Measurements from ENCODE around the gene SHISA4. TPM values are rescaled to one million over a fixed set of nuclear protein-coding genes. Genes with fewer than 3 reads are reported as not detected.
A peak's percentile ranks its signal among the peaks of the same experiment; 100 is the strongest.
"Not testable (repeated sequence)": the region's sequence is repeated elsewhere in the genome, so short reads cannot be mapped to it uniquely, and the experiment has no call there.

Gene SHISA4, protein sequence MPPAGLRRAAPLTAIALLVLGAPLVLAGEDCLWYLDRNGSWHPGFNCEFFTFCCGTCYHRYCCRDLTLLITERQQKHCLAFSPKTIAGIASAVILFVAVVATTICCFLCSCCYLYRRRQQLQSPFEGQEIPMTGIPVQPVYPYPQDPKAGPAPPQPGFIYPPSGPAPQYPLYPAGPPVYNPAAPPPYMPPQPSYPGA
- 1 to 10 TPM in 2 of 3 donors, under 1 TPM in 1; 0.83 to 4.7 (median 1.1) TPM for polyA plus RNA-seq

DNA sequence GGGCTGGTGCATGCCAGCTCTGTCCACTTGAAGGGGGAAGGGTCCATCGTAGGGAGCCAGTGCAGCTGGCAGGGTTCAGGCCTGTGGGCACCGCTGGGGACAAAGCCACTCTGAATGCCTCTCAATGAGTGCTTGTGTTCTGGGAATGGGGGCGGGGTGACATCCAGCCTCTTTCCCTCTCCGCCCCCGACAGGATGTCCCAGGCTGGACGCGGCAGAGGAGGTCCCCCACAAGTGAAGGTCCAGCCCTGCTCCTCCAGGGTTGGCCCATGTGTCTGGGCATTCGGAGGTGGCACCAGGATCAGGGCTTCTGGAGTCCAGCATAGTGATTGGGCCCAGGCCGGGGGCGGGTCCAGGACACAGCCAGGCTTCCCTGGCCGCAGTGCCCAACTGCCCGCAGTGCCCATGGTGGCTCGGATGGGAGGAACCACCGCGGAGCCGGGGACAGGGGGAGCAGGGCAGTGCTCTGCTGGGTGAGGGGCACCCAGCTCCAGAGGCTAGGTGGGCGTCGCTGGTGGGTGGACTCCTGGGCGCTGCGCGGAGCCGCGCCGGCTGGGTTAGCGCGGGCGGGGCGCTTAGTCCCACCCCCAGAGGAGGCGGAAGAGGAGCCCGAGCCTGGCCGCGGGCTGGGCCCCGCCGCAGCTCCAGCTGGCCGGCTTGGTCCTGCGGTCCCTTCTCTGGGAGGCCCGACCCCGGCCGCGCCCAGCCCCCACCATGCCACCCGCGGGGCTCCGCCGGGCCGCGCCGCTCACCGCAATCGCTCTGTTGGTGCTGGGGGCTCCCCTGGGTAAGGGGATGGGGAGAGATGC is at the start of gene SHISA4:
Gene SHISA4, plus strand, starts transcription at position 617 of the 808 bp plus-strand sequence. Its CDS starts 97 bp downstream, at position 714.
- peaks cover 0 to 5% of the 10 kb centered on the region in 2 donors for H3K4me1 Mint-ChIP-seq
- no peaks in the 10 kb centered on the region for H3K9me3 Mint-ChIP-seq
- peak in 1 of 3 donors; percentile 4 for DNase-seq
- no peaks in the 10 kb centered on the region for H3K36me3 Mint-ChIP-seq
- H3K27me3 Mint-ChIP-seq (ENCODE audit: low read depth in 3 of 3): peaks cover 5 to 16% (median 10%) of the 10 kb centered on the region in 3 donors
- peak within 1 kb of the TSS; percentile 66 to 82 (median 76) for H3K4me3 Mint-ChIP-seq
- no peak within 1 kb of the TSS for H3K27ac Mint-ChIP-seq

DNA sequence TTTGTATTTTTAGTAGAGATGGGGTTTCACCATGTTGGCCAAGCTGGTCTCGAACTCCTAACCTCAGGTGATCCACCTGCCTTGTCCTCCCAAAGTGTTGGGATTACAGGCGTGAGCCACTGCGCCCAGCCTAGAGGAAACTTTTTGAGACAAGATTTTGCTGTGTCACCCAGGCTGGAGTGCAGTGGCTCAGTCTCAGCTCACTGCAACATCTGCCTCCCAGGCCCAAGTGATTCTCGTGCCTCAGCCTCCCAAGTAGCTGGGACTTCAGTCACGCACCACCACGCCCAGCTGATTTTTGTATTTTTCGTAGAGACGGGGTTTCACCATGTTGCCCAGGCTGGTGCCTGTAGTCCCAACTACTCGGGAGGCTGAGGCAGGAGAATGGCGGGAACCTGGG is 49.6 kb upstream of the SHISA4 start:
- not testable (repeated sequence) for H3K4me3 Mint-ChIP-seq; H3K9me3 Mint-ChIP-seq; H3K27ac Mint-ChIP-seq; H3K27me3 Mint-ChIP-seq (ENCODE audit: low read depth in 3 of 3); DNase-seq; H3K36me3 Mint-ChIP-seq
- H3K4me1 Mint-ChIP-seq: peaks cover 9 to 68% of the 10 kb centered on the region in 2 donors

DNA sequence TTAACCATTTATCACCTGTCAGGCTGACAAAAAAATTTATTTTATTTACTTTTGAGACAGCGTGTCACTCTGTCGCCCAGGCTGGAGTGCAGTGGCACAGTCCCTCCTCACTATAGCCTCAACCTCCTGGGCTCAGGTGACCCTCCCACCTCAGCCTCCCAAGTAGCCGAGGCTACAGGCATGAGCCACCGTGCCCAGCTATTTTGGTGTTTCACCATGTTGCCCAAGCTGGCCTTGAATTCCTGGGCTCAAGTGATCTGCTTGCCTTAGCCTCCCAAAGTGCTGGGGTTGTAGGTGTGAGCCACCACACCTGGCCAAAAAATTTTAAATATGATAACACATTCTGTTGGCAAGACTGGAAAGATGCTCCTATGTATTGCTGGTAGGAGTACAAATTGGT is 48.6 kb upstream of the SHISA4 start:
- H3K27ac Mint-ChIP-seq: no peak overlapping the region
- no peaks in the 10 kb centered on the region for H3K9me3 Mint-ChIP-seq
- peaks cover 0 to 1% (median 0%) of the 10 kb centered on the region in 3 donors for H3K27me3 Mint-ChIP-seq (ENCODE audit: low read depth in 3 of 3)
- H3K36me3 Mint-ChIP-seq: peaks cover 0 to 4% (median 0%) of the 10 kb centered on the region in 3 donors
- H3K4me3 Mint-ChIP-seq: no peak overlapping the region
- peaks cover 4 to 58% of the 10 kb centered on the region in 2 donors for H3K4me1 Mint-ChIP-seq
- DNase-seq: no peak

DNA sequence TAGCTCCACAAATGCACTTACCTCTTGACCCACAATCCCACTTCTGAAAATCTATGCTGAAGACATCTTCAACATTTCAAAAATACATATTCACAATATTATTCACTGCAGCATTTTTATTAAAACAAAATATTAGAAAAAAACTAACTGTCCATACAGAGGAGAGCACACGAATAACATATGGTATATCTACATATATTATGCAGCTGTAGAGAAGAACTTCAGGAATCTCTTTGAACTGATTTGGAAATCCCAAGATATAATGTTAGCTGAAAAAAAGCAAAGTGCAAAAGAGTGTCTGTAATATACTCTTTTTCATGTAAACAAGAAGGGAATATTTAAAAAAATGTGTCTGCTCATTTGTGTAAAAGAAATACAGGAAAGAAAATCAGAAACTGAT is 48.2 kb upstream of the SHISA4 start:
- DNase-seq: no peak
- Mint-ChIP-seq H3K4me1 (peaks cover 4 to 57% of the 10 kb centered on the region in 2 donors), H3K9me3 (no peaks in the 10 kb centered on the region), H3K36me3 (peaks cover 0 to 4% (median 0%) of the 10 kb centered on the region in 3 donors), H3K27me3 (ENCODE audit: low read depth in 3 of 3) (peaks cover 0 to 1% (median 0%) of the 10 kb centered on the region in 3 donors), H3K4me3 (no peak overlapping the region), H3K27ac (no peak overlapping the region)

DNA sequence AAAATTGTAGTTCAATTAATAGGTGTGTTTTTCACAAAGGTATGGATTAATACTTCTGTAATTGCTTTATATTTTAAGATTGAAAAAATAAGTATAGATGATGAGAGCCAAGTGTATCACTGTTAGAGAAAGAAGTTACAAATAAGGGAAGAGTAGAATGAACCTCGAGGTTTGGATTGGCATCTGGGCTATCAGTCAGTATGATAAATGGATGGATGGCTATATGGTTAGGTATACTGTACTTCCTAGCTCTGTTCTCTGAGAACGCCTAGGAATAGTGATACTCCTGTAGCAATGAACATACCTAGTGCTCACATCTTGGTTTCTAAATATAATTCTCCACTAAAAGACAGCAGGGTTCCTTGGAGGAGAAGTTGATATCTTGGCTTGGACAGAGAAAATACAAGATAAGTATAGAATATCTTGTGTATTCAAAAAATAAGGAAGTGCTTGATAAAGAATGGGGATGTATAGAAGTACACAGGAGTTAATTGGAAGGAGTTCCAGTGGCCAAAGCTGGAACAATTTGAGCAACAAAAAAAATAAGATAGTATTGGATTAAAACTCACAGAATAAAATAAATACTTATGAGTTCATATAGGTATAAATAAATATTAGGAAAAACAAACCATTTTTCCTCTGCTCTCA is 47.3 kb upstream of the SHISA4 start:
- Mint-ChIP-seq H3K27me3 (ENCODE audit: low read depth in 3 of 3) (peaks cover 0 to 1% (median 0%) of the 10 kb centered on the region in 3 donors), H3K4me1 (peaks cover 6 to 60% of the 10 kb centered on the region in 2 donors), H3K36me3 (peaks cover 0 to 4% (median 0%) of the 10 kb centered on the region in 3 donors), H3K27ac (no peak overlapping the region), H3K9me3 (no peaks in the 10 kb centered on the region), H3K4me3 (no peak overlapping the region)
- DNase-seq: no peak

DNA sequence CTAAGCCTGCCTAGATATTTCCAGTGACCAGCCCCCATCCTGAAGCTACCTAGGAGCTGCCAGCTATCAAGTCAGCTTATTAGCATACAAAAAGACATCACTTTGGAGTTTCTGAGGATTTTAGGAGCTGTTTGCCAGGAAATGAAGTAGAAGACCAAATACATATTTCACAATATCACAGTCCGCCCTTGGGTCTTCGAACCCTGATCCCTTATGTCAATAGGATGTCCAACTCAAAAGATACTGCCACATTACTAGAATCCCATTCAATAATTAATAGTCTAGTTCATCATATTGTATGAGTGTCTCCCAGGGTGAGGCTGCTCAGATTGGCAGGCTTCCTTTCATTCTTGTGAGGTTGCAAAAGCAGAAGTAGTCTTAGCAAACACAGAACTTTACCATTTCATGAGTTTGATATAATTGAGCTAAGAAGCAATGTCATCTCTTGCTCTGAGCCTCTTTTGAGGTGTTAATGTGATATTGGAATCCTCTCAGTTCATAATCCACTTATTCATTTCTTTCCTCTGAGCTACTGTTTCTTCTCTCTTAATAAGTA is 46.1 kb upstream of the SHISA4 start:
- H3K36me3 Mint-ChIP-seq: peaks cover 0 to 4% (median 0%) of the 10 kb centered on the region in 3 donors
- peaks cover 0 to 1% (median 0%) of the 10 kb centered on the region in 3 donors for H3K27me3 Mint-ChIP-seq (ENCODE audit: low read depth in 3 of 3)
- H3K9me3 Mint-ChIP-seq: no peaks in the 10 kb centered on the region
- peaks cover 13 to 59% of the 10 kb centered on the region in 2 donors for H3K4me1 Mint-ChIP-seq
- no peak overlapping the region for H3K4me3 Mint-ChIP-seq
- DNase-seq: no peak
- H3K27ac Mint-ChIP-seq: no peak overlapping the region

DNA sequence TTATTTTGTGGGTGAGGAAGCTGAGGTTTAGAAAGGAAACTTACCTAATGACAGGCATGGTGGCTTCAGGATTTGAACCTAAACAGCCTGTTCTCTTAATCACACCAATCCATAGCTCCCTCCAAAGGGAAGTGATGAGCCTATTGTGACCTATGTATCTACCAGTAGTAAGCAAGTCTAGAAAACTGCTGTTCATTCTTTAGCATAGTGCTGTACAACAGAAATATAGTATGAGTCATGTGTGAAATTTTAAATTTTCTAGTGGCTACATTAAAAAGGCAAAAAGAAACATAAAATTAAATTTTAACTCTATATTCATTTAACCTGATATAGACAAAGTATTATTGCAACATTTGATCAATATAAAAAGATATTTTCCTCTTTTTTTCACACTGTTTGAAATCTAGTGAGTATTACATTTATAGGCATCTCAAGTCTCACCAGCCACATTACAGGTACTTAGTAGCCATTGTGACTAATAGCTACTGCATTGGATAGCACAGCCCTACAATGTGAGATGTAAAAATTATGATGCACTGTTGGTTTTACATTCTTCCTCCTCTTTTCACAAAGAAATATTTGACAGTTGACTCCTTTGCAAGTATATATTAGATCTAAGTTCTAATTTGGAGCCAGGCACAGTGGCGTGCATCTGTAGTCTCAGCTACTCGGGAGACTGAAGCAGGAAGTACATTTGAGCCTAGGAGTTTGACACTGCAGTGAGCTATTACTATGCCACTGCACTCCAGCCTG is 43.2 kb upstream of the SHISA4 start:
- Mint-ChIP-seq H3K4me1 (peaks cover 13 to 57% of the 10 kb centered on the region in 2 donors), H3K27ac (no peak overlapping the region), H3K36me3 (peaks cover 7 to 12% (median 7%) of the 10 kb centered on the region in 3 donors), H3K4me3 (no peak overlapping the region), H3K27me3 (ENCODE audit: low read depth in 3 of 3) (peaks cover 0 to 1% (median 0%) of the 10 kb centered on the region in 3 donors), H3K9me3 (no peaks in the 10 kb centered on the region)
- no peak for DNase-seq

DNA sequence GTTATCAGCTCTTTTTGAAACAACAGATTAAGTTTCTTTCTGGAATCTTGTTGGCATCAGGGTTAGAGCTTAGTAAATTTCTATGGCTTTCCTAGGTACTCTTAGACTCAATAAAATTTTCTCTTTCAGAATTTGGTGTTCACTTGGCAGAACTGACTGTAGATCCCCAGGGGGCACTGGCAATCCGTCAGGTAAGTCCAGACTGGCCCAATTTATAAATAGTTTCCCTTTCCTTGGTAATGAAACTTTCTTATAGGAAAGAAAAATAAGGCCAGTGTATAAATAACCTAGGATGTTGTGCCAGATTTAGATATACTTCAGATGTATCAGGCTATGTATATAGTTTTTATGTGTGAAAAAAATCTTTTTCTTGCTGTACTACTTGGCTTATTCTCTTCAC is 41.5 kb upstream of the SHISA4 start:
- no peak for DNase-seq
- Mint-ChIP-seq H3K36me3 (peaks cover 7 to 20% (median 10%) of the 10 kb centered on the region in 3 donors), H3K9me3 (no peaks in the 10 kb centered on the region), H3K27me3 (ENCODE audit: low read depth in 3 of 3) (no peaks in the 10 kb centered on the region), H3K4me3 (no peak overlapping the region), H3K27ac (peak overlapping the region in 3 of 6 donors; percentile 7 to 21 (median 17)), H3K4me1 (peaks cover 13 to 41% of the 10 kb centered on the region in 2 donors)

DNA sequence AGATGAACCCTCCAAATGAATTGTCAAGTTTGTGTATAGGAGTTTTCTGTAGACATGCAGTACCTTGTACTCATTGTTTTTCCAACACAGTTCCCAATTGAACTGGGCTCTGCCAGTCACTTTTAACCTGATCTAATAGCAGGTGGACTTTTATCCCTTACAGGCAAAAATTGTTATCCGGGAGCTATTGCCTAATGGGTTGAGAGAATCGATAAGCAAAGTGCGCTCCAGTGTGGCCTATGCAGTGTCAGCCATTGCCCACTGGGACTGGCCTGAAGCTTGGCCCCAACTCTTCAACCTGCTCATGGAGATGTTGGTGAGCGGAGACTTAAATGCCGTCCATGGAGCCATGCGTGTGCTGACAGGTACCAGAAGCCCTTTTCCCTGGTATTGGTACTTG is 40.5 kb upstream of the SHISA4 start:
- DNase-seq: no peak
- no peak overlapping the region for H3K27ac Mint-ChIP-seq
- no peaks in the 10 kb centered on the region for H3K27me3 Mint-ChIP-seq (ENCODE audit: low read depth in 3 of 3)
- no peak overlapping the region for H3K4me3 Mint-ChIP-seq
- peaks cover 12 to 27% (median 16%) of the 10 kb centered on the region in 3 donors for H3K36me3 Mint-ChIP-seq
- no peaks in the 10 kb centered on the region for H3K9me3 Mint-ChIP-seq
- H3K4me1 Mint-ChIP-seq: peaks cover 13 to 31% of the 10 kb centered on the region in 2 donors

DNA sequence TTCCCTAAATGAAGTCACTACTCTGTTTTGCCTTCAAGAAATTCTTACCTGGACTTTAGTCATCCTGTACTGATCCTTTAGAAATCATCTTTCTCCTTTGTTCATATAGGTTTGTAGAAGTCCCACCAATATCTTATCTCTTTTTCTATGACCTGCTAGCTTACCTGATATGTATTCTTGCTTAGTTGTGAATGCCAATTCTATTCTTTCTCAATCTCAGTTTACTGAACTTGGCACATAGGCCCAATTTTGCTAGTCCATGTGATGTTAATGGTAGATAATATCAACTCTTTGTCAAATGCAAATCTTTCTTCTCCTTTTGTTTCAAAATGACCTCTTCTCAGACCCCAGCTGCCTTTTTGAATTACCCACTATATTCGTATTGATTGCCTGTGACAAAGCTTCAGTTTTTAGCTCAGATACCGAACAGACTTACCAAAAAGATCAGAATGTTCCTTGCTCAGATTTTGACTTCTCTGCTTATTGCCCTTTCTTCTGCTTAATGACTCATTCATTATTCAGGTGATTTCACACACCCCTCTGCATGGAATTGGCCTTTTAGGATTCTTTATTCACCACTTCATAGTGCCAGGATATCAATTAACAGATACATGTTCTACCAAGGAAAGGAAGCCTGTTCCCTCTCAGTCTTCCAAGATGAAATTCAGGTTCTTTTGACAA is 39.2 kb upstream of the SHISA4 start:
- Mint-ChIP-seq H3K4me3 (no peak overlapping the region), H3K27ac (peak overlapping the region in 1 of 6 donors; percentile 29), H3K4me1 (peaks cover 13 to 31% of the 10 kb centered on the region in 2 donors), H3K9me3 (no peaks in the 10 kb centered on the region), H3K27me3 (ENCODE audit: low read depth in 3 of 3) (peaks cover 0 to 2% (median 0%) of the 10 kb centered on the region in 3 donors), H3K36me3 (peaks cover 12 to 33% (median 17%) of the 10 kb centered on the region in 3 donors)
- DNase-seq: no peak

DNA sequence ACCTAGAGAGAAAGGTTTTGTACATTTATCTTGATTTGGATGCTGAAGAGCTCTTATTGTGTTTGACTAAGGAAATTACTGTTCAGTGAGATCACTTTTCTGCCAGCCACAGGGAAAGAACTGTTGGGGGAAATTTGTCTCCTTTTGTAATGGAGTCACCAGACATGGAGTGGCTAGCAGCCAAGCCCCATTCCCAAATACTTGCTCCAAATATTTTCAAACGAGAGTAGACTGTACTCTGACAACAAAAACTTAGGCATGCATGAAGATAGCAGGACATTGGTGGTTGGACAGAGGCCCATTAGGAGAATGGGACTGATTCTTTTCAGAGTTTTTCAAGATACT is 38.7 kb upstream of the SHISA4 start:
- Mint-ChIP-seq H3K4me3 (no peak overlapping the region), H3K27me3 (ENCODE audit: low read depth in 3 of 3) (peaks cover 0 to 2% (median 0%) of the 10 kb centered on the region in 3 donors), H3K4me1 (peaks cover 13 to 31% of the 10 kb centered on the region in 2 donors), H3K27ac (peak overlapping the region in 1 of 6 donors; percentile 29), H3K9me3 (no peaks in the 10 kb centered on the region), H3K36me3 (peaks cover 14 to 37% (median 22%) of the 10 kb centered on the region in 3 donors)
- no peak for DNase-seq

DNA sequence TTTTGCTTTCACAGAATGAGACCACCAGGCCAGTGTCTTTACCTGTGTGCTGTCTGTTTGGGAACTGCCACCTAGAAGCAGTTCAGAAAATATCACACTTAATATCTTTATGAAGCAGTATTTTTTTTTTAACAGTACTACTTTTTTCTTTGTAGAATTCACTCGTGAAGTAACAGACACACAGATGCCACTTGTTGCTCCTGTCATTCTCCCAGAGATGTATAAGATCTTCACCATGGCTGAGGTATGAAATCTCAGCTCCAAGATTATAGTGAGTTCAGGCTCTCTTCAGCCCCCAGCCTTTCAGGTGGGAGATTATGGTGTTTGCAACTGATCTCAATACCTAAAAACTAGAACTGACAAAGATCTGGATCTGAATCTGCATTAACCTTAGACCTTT is 36.7 kb upstream of the SHISA4 start:
- H3K4me3 Mint-ChIP-seq: no peak overlapping the region
- H3K9me3 Mint-ChIP-seq: no peaks in the 10 kb centered on the region
- H3K4me1 Mint-ChIP-seq: peaks cover 8 to 19% of the 10 kb centered on the region in 2 donors
- H3K36me3 Mint-ChIP-seq: peaks cover 29 to 54% (median 34%) of the 10 kb centered on the region in 3 donors
- no peak for DNase-seq
- peaks cover 0 to 2% (median 0%) of the 10 kb centered on the region in 3 donors for H3K27me3 Mint-ChIP-seq (ENCODE audit: low read depth in 3 of 3)
- no peak overlapping the region for H3K27ac Mint-ChIP-seq

All from immature natural killer cell (primary cell).